PC-3 (cell line): ENCODE data around the gene PRPF40A. TPM values are rescaled to one million over a fixed set of nuclear protein-coding genes. Genes with fewer than 3 reads are reported as not detected.
"Not testable (repeated sequence)": the region's sequence is repeated elsewhere in the genome, so short reads cannot be mapped to it uniquely, and the experiment has no call there.

ENCODE experiments used
- ATAC-seq: fragments of 200-7000 bp; cut with Tn5 transposase; 2 replicates; pipeline ENCODE4 v1.9.1; 2020; ENCODE audit warnings: mild to moderate bottlenecking, moderate library complexity
- BruUV-seq: library from RNA; stranded (reverse); fragments of 400-500 nt; replicated peaks from 2 replicates; lab custom pipeline; 2021; lab: Mats Ljungman, UMichigan
- CTCF ChIA-PET: fragments of 300-600 bp; sonication (Branson Sonifier 250); formaldehyde crosslinking; loops from one replicate; lab custom pipeline; 2022; ENCODE audit warnings: antibody characterized with exemption; lab: Charles Lee
- POLR2A ChIA-PET: fragments of 300-600 bp; sonication (Branson Sonifier 250); formaldehyde crosslinking; loops from one replicate; lab custom pipeline; 2022; ENCODE audit warnings: antibody characterized with exemption; ENCODE audit not compliant: unreplicated experiment; lab: Charles Lee
- DNase-seq: peaks from one replicate; pipeline ENCODE4 v3.0.0-alpha.2; 2015
- H2AFZ ChIP-seq: fragments of 300-600 bp; sonication (generic); 2 replicates; pipeline ENCODE4 v1.6.0; 2016; ENCODE audit warnings: antibody characterized with exemption, low read length
- H3F3A ChIP-seq: fragments of 300-600 bp; sonication (generic); one replicate; pipeline ENCODE4 v1.6.0; 2017; ENCODE audit warnings: antibody characterized with exemption, low read length, control low read depth, mild to moderate bottlenecking; ENCODE audit not compliant: unreplicated experiment
- H3K27ac ChIP-seq: fragments of 300-600 bp; sonication (generic); 2 replicates; pipeline ENCODE4 v1.5.1; 2016; ENCODE audit warnings: mild to moderate bottlenecking, low read length
- H3K27me3 ChIP-seq: fragments of 300-600 bp; sonication (generic); 2 replicates; pipeline ENCODE4 v1.6.1; 2016; ENCODE audit warnings: low read length, mixed read lengths
- H3K36me3 ChIP-seq: fragments of 300-600 bp; sonication (generic); 2 replicates; pipeline ENCODE4 v1.6.1; 2016; ENCODE audit warnings: low read depth, mixed run types, low read length, mixed read lengths
- H3K4me1 ChIP-seq: fragments of 300-600 bp; sonication (generic); 2 replicates; pipeline ENCODE4 v1.5.1; 2016; ENCODE audit warnings: low read length; ENCODE audit not compliant: insufficient read depth
- H3K4me2 ChIP-seq: fragments of 300-600 bp; sonication (generic); 2 replicates; pipeline ENCODE4 v1.6.0; 2016; ENCODE audit warnings: low read length
- H3K4me3 ChIP-seq: fragments of 300-600 bp; sonication (generic); 2 replicates; pipeline ENCODE4 v1.5.1; 2016; ENCODE audit warnings: mild to moderate bottlenecking, low read length, mixed read lengths
- H3K79me2 ChIP-seq: fragments of 300-600 bp; sonication (generic); 2 replicates; pipeline ENCODE4 v1.6.1; 2017; ENCODE audit warnings: low read length, mixed read lengths
- H3K9ac ChIP-seq: fragments of 300-600 bp; sonication (generic); 2 replicates; pipeline ENCODE4 v1.6.0; 2016; ENCODE audit warnings: mild to moderate bottlenecking, low read length
- H3K9me2 ChIP-seq: fragments of 300-600 bp; sonication (generic); replicated peaks from 2 replicates; pipeline ENCODE4 v1.6.1; 2016; ENCODE audit warnings: mixed run types, low read length, mixed read lengths
- H3K9me3 ChIP-seq: fragments of 300-600 bp; sonication (generic); 2 replicates; pipeline ENCODE4 v1.6.1; 2016; ENCODE audit warnings: low read length, mixed read lengths
- H4K20me1 ChIP-seq: fragments of 300-600 bp; sonication (generic); 2 replicates; pipeline ENCODE4 v1.6.1; 2016; ENCODE audit warnings: low read length, mixed read lengths
- EZH2 ChIP-seq: fragments of 300-600 bp; sonication (generic); IDR thresholded peaks from one replicate; pipeline ENCODE4 v1.6.1; 2017; ENCODE audit warnings: antibody characterized with exemption, mild to moderate bottlenecking, low read length; ENCODE audit not compliant: unreplicated experiment
- EZH2phosphoT487 ChIP-seq: fragments of 300-600 bp; sonication (generic); IDR thresholded peaks from 2 replicates; pipeline ENCODE4 v1.6.1; 2018; ENCODE audit warnings: mild to moderate bottlenecking, antibody characterized with exemption, low read length, borderline replicate concordance
- intact Hi-C: fragments of 100-400 bp; cut with micrococcal nuclease; formaldehyde crosslinking; loops from 2 replicates; pipeline ENCODE4 v1.9.0; 2023
- total RNA-seq: library from RNA; depleted of rRNA; stranded (reverse); fragments of >200 nt; gene quantifications from 2 replicates; pipeline ENCODE4 v1.2.3, GENCODE V29; 2014
- TF ChIP-seq, protein P1 (sequence below): fragments of 300-600 bp; sonication (generic); conservative IDR thresholded peaks from 2 replicates; pipeline ENCODE4 v1.5.1; 2017; ENCODE audit warnings: antibody characterized with exemption, low read depth, mild to moderate bottlenecking, low read length

Gene PRPF40A
- total RNA-seq, 1 experiment from 2014 or later: 140 TPM

DNA sequence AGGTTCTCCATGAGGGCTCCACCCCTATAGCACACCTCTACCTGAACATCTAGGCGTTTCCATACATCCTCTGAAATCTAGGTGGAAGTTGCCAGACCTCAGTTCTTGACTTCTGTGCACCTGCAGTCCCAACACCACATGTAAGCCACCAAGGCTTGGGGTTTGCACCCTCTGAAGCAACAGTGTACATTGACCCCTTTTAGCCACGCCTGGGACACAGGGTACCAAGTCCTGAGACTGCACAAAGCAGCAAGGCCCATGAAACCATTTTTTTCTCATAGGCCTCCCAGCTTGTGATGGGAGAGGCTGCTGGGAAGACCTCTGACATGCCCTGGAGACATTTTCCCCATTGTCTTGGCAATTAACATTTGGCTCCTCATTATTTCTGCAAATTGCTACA is 21.2 kb upstream of the PRPF40A start:
- DNase-seq (no peak), ATAC-seq (no peak)
- no peaks in the 10 kb centered on the region for H3K79me2 ChIP-seq
- H3K9ac ChIP-seq: no peak overlapping the region
- no peaks in the 10 kb centered on the region for H3K9me2 ChIP-seq
- H3K9me3 ChIP-seq: no peaks in the 10 kb centered on the region
- H3K27me3 ChIP-seq: no peaks in the 10 kb centered on the region
- BruUV-seq: no TSS peak
- H3K4me3 ChIP-seq: no peak overlapping the region
- H3F3A ChIP-seq: no peaks in the 10 kb centered on the region
- CTCF ChIA-PET: no interaction called here
- H3K36me3 ChIP-seq: peaks cover 24% of the 10 kb centered on the region
- POLR2A ChIA-PET: no interaction called here
- H3K27ac ChIP-seq: no peak overlapping the region
- H3K4me1 ChIP-seq: no peaks in the 10 kb centered on the region
- H2AFZ ChIP-seq: no peak overlapping the region
- intact Hi-C loops: loop anchor here (10.0 kb wide), 1 partner anchor 704 kb away; no protein-coding TSS in a partner anchor
- H4K20me1 ChIP-seq: no peaks in the 10 kb centered on the region
- H3K4me2 ChIP-seq: no peak overlapping the region
- TF ChIP-seq, protein P1, sequence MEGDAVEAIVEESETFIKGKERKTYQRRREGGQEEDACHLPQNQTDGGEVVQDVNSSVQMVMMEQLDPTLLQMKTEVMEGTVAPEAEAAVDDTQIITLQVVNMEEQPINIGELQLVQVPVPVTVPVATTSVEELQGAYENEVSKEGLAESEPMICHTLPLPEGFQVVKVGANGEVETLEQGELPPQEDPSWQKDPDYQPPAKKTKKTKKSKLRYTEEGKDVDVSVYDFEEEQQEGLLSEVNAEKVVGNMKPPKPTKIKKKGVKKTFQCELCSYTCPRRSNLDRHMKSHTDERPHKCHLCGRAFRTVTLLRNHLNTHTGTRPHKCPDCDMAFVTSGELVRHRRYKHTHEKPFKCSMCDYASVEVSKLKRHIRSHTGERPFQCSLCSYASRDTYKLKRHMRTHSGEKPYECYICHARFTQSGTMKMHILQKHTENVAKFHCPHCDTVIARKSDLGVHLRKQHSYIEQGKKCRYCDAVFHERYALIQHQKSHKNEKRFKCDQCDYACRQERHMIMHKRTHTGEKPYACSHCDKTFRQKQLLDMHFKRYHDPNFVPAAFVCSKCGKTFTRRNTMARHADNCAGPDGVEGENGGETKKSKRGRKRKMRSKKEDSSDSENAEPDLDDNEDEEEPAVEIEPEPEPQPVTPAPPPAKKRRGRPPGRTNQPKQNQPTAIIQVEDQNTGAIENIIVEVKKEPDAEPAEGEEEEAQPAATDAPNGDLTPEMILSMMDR: no peak
- TF ChIP-seq EZH2phosphoT487 (no peak), EZH2 (no peak)

DNA sequence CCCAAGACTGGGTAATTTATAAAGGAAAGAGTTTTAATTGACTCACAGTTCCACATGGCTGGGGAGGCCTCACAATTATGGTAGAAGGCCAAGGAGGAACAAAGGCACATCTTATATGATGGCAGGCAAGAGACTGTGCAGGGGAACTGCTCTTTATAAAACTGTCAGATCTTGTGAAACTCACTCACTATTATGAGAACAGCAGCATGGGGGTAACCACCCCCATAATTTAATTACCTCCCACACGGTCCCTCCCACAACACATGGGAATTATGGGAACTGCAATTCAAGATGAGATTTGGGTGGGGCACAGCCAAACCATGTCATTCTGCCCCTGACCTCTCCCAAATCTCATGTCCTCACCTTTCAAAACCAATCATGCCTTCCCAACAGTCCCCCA is 20.2 kb upstream of the PRPF40A start:
- H3K27ac ChIP-seq, H3F3A ChIP-seq, H3K27me3 ChIP-seq, H2AFZ ChIP-seq, POLR2A ChIA-PET, H3K9ac ChIP-seq, H3K9me2 ChIP-seq, ATAC-seq, CTCF ChIA-PET, H4K20me1 ChIP-seq, H3K4me1 ChIP-seq, DNase-seq, BruUV-seq, H3K4me2 ChIP-seq, H3K4me3 ChIP-seq, H3K9me3 ChIP-seq, H3K79me2 ChIP-seq: not testable (repeated sequence)
- intact Hi-C loops: loop anchor here (10.0 kb wide), 1 partner anchor 703 kb away; no protein-coding TSS in a partner anchor
- H3K36me3 ChIP-seq: peaks cover 24% of the 10 kb centered on the region

- Histone ChIP-seq H2AFZ (no peak overlapping the region), H3K79me2 (no peaks in the 10 kb centered on the region; the same call in 1 of the 2 replicates)
- POLR2A ChIA-PET: no interaction called here
Measured at GRCh38 chr2:152730591-152731333, 13.5 kb upstream of the PRPF40A start.

More at GRCh38 chr2:152730591-152731333, 13.5 kb upstream of the PRPF40A start:
- no peak overlapping the region for H3K27ac ChIP-seq
- BruUV-seq: no TSS peak
- no peaks in the 10 kb centered on the region for H3K27me3 ChIP-seq
- H4K20me1 ChIP-seq: peaks cover 6% of the 10 kb centered on the region; the same call in 1 of the 2 replicates
- peaks cover 10% of the 10 kb centered on the region; the same call in 1 of the 2 replicates for H3K36me3 ChIP-seq
- no peaks in the 10 kb centered on the region for H3K9me3 ChIP-seq
- ATAC-seq (no peak), DNase-seq (peak; percentile 19)
- H3K4me2 ChIP-seq: no peak overlapping the region
- CTCF ChIA-PET: no interaction called here
- no peaks in the 10 kb centered on the region for H3K9me2 ChIP-seq
- no peaks in the 10 kb centered on the region for H3F3A ChIP-seq
- peaks cover 11% of the 10 kb centered on the region; the same call in 1 of the 2 replicates for H3K4me1 ChIP-seq
- H3K9ac ChIP-seq: no peak overlapping the region
- no peak overlapping the region for H3K4me3 ChIP-seq
- intact Hi-C loops: loop anchor here (10.0 kb wide), 1 partner anchor 696 kb away; no protein-coding TSS in a partner anchor
- TF ChIP-seq EZH2phosphoT487 (no peak), EZH2 (no peak)
- TF ChIP-seq, protein P1: no peak
